Gastroesophageal sphincter (tissue), 4 donors: ENCODE data around the gene TXNDC11. TPM values are rescaled to one million over a fixed set of nuclear protein-coding genes. Genes with fewer than 3 reads are reported as not detected.

ENCODE experiments used
- ATAC-seq: fragments of 150-250 bp; one replicate; pipeline ENCODE4 v1.9.1; 2016; ENCODE audit warnings: mild to moderate bottlenecking, moderate library complexity
- H3K27ac ChIP-seq, 4 donors: fragments of 200-600 bp; sonication (generic) in 3 of 4; 1 replicate in 3 of 4; 2 replicates in 1 of 4; pipeline ENCODE4 v1.5.1; 2016 to 2019
- H3K27me3 ChIP-seq: fragments of 200-600 bp; sonication (generic); one replicate; pipeline ENCODE4 v1.5.1; 2019
- H3K36me3 ChIP-seq, 2 donors: fragments of 200-600 bp; sonication (generic); one replicate each; pipeline ENCODE4 v1.5.1; 2019; ENCODE audit warnings: control low read depth in 1 of 2
- H3K4me1 ChIP-seq, 3 donors: fragments of 200-600 bp; sonication (generic); 1 replicate in 2 of 3; 2 replicates in 1 of 3; pipeline ENCODE4 v1.5.1; 2016 to 2019; ENCODE audit warnings: control low read depth in 2 of 3
- H3K4me3 ChIP-seq, 2 donors: fragments of 200-600 bp; sonication (generic); one replicate each; pipeline ENCODE4 v1.5.1; 2019; ENCODE audit warnings: mild to moderate bottlenecking in 1 of 2, moderate library complexity in 1 of 2
- H3K9me3 ChIP-seq, 3 donors: fragments of 200-600 bp; sonication (generic); one replicate each; pipeline ENCODE4 v1.5.1; 2017 to 2019; ENCODE audit warnings: control low read depth in 2 of 3
- EP300 ChIP-seq: sonication (generic); formaldehyde crosslinking; IDR thresholded peaks from one replicate; pipeline ENCODE4 v1.6.1; 2017; ENCODE audit warnings: antibody characterized with exemption, mild to moderate bottlenecking
- POLR2A ChIP-seq, 2 donors: fragments of 450-650 bp; IDR thresholded peaks; one replicate each; pipeline ENCODE4 v1.6.1; 2017; ENCODE audit warnings: antibody characterized with exemption in 2 of 2, mild to moderate bottlenecking in 2 of 2, moderate library complexity in 1 of 2
- POLR2AphosphoS5 ChIP-seq: sonication (generic); formaldehyde crosslinking; IDR thresholded peaks from one replicate; pipeline ENCODE4 v1.6.1; 2017; ENCODE audit warnings: antibody characterized with exemption
- WGBS, 2 donors: methylation state at CpG; one replicate each; pipeline ENCODE4 v1.1.5; 2018; ENCODE audit warnings: low coverage in 1 of 2; 5-methylcytosine and 5-hydroxymethylcytosine counted together
- total RNA-seq, 4 donors: library from RNA; depleted of rRNA; stranded (reverse); fragments of >200 nt; gene quantifications; one replicate each; pipeline ENCODE4 v1.1.0, GENCODE V29; 2016
- TF ChIP-seq, protein P1 (sequence below), 4 experiments: fragments of 200-600 bp in 2 of 4; fragments of 450-650 bp in 2 of 4; sonication (generic) in 1 of 4; IDR thresholded peaks; one replicate each; pipeline ENCODE4 v1.5.1; 2017 to 2019; ENCODE audit warnings: antibody characterized with exemption in 4 of 4, mild to moderate bottlenecking in 2 of 4, moderate library complexity in 2 of 4

Gene TXNDC11
- total RNA-seq, 4 donors from 2014 or later = 30.2 to 53.5 (median 46.4) TPM

DNA sequence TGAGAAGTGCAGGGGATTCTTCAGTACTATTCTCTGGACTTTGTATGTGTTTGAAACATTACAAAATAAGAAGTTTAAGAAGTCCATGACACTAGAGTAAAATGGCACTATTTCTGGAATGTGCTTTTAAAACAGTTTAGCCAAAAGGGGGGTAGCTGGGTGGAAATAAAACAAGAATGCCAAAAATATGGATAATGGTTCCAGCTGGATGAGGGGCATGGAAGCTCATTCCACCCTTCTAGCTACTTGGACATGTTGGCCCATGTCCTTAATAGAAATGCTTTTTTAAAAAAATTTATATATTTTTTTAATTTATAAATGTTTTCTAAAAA, 41.3 kb upstream of the TXNDC11 start:
- Histone ChIP-seq H3K36me3 (peaks cover 0 to 10% of the 10 kb centered on the region in 2 donors), H3K27ac (peak overlapping the region; percentile 82 to 89 (median 88)), H3K4me1 (peaks cover 14 to 82% (median 23%) of the 10 kb centered on the region in 3 donors), H3K4me3 (peak overlapping the region in 1 of 2 donors; percentile 23), H3K27me3 (no peaks in the 10 kb centered on the region), H3K9me3 (no peaks in the 10 kb centered on the region)
- ATAC-seq = peak; percentile 11
- TF ChIP-seq, protein P1, sequence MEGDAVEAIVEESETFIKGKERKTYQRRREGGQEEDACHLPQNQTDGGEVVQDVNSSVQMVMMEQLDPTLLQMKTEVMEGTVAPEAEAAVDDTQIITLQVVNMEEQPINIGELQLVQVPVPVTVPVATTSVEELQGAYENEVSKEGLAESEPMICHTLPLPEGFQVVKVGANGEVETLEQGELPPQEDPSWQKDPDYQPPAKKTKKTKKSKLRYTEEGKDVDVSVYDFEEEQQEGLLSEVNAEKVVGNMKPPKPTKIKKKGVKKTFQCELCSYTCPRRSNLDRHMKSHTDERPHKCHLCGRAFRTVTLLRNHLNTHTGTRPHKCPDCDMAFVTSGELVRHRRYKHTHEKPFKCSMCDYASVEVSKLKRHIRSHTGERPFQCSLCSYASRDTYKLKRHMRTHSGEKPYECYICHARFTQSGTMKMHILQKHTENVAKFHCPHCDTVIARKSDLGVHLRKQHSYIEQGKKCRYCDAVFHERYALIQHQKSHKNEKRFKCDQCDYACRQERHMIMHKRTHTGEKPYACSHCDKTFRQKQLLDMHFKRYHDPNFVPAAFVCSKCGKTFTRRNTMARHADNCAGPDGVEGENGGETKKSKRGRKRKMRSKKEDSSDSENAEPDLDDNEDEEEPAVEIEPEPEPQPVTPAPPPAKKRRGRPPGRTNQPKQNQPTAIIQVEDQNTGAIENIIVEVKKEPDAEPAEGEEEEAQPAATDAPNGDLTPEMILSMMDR (IDR thresholded peaks at IDR 0.05) = no peak
- TF ChIP-seq POLR2A (IDR thresholded peaks at IDR 0.05) (no peak), POLR2AphosphoS5 (no peak), EP300 (no peak)

DNA sequence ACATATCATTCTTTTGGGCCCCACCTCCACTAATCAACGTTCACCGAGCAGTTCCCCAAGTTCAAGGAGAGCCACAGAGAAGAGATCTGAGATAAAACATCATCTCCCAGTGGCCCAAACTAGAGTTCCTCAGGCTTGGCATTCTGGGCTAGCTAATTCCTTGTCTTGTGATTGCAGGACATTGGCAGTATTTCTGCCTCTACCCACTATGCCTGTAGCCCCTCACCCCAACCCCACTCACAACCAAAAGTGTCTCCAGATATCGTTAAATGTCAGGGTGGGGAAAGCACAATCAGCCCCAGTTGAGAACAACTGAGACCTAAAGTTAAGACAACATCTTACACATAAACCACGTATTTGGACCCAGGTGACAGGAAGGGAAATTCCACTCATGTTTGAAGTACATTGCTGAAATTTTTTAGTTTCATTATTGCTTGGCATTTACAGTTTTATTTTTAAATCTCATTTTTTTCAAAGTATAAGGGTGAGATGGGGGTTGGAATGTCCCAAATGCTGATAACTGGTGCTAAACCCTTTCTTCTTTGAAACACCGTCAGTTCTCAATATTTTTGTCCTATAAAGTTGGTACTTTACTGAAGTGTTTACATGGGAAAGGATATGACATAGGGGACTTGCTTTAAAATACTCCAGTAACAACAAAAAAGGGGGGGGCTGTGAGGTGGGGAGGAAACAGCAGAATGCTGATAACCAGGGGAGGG, 40.8 kb upstream of the TXNDC11 start:
- 3 to 13% methylated on average over 4 to 5 of the region's 5 CpGs for WGBS, 2 donors
- ATAC-seq = peak; percentile 48
- Histone ChIP-seq H3K27ac (peak overlapping the region; percentile 82 to 89 (median 88)), H3K4me3 (peak overlapping the region in 1 of 2 donors; percentile 23), H3K27me3 (no peaks in the 10 kb centered on the region), H3K36me3 (peaks cover 0 to 15% of the 10 kb centered on the region in 2 donors), H3K4me1 (peaks cover 14 to 77% (median 23%) of the 10 kb centered on the region in 3 donors), H3K9me3 (no peaks in the 10 kb centered on the region)
- TF ChIP-seq POLR2AphosphoS5 (peak; percentile 16), POLR2A (IDR thresholded peaks at IDR 0.05) (no peak), EP300 (no peak)
- TF ChIP-seq, protein P1 (IDR thresholded peaks at IDR 0.05) = peak in 1 of 4 experiments; percentile 1

DNA sequence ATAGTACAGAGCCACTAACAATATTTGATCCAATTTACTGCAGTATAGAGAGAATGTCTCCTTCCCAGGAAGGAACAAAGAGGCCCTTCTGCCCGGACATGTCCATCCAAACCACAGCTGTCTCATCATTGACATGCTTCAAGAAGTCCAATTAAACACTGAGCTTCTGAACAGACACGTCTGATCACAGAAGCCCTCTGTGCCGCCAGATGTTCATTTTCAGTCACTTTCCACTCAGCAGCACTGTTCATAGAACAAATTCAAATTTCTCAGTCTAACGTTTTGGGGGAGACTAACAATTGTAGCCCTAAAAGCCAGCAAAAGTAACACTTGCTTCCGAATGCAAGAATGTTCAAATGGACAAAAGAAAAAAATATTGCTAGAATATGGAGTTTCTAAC, 39.1 kb upstream of the TXNDC11 start:
- peaks cover 14 to 62% (median 23%) of the 10 kb centered on the region in 3 donors for H3K4me1 ChIP-seq

DNA sequence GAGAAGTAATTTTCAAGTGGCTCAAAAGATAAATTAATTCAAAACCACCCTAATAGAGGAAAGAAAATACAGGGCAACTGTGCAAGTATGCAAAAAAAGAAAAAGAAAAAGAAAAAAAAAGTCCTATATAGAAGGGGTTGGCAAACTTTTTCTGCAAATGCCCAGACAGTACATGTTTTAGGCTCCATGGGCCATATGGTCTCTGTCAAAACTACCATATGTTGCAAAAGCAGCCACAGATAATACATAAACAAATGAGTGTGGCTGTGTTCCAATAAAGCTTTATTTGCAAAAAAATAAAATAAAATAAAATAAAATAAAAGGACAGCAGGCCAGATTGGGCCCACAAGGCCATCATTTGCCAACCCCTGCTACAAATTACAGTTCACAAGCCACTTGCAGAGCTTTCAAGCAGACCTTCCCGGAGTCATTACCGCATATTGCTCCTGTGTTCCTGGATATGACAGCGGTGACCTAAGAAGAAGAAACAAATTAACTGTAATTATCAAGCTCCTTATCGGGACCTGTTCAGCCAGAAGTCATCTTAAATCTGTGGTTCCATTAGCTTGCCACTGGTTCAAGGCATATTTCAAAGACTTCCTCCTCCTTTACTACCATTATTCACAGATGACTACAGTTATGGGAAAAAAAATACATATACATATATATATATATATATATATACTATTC, 38.5 kb upstream of the TXNDC11 start:
- no peaks in the 10 kb centered on the region for H3K27me3 ChIP-seq
- 73 to 74% methylated on average over 4 of the region's 4 CpGs for WGBS, 2 donors
- no peak for TF ChIP-seq EP300
- no peak for TF ChIP-seq POLR2AphosphoS5
- TF ChIP-seq, protein P1 (IDR thresholded peaks at IDR 0.05) = no peak
- TF ChIP-seq POLR2A (IDR thresholded peaks at IDR 0.05) = no peak
- H3K4me3 ChIP-seq = no peak overlapping the region
- peaks cover 0 to 38% of the 10 kb centered on the region in 2 donors for H3K36me3 ChIP-seq
- no peaks in the 10 kb centered on the region for H3K9me3 ChIP-seq
- H3K4me1 ChIP-seq = peaks cover 14 to 55% (median 23%) of the 10 kb centered on the region in 3 donors
- no peak for ATAC-seq
- peak overlapping the region in 3 of 4 donors; percentile 52 to 89 (median 86) for H3K27ac ChIP-seq

More for the DNA sequence above, 39.1 kb upstream of the TXNDC11 start:
- ATAC-seq = no peak
- no peaks in the 10 kb centered on the region for H3K27me3 ChIP-seq
- TF ChIP-seq POLR2A (IDR thresholded peaks at IDR 0.05) = no peak
- no peak for TF ChIP-seq POLR2AphosphoS5
- TF ChIP-seq, protein P1 (IDR thresholded peaks at IDR 0.05) = no peak
- no peak for TF ChIP-seq EP300
- no peak overlapping the region for H3K4me3 ChIP-seq
- H3K27ac ChIP-seq = peak overlapping the region; percentile 52 to 89 (median 88)
- WGBS, 2 donors = 32 to 36% methylated on average over 5 of the region's 5 CpGs
- peaks cover 0 to 32% of the 10 kb centered on the region in 2 donors for H3K36me3 ChIP-seq
- no peaks in the 10 kb centered on the region for H3K9me3 ChIP-seq
